Kidney epithelial cell (primary cell): ENCODE data around the gene DOHH. TPM values are rescaled to one million over a fixed set of nuclear protein-coding genes. Genes with fewer than 3 reads are reported as not detected.

ENCODE experiments used
- DNase-seq: peaks from one replicate; pipeline ENCODE4 v3.0.0-alpha.2; 2010; ENCODE audit warnings: low read depth
- H3K27me3 ChIP-seq: 2 replicates; pipeline ENCODE4 v1.6.0; 2011; ENCODE audit warnings: low read length; ENCODE audit not compliant: control insufficient read depth, insufficient read depth
- H3K36me3 ChIP-seq: 2 replicates; pipeline ENCODE4 v1.5.1; 2011; ENCODE audit warnings: low read length; ENCODE audit not compliant: control insufficient read depth, insufficient read depth
- H3K4me3 ChIP-seq: 2 replicates; pipeline ENCODE4 v1.5.1; 2011; ENCODE audit warnings: low read depth, mild to moderate bottlenecking, control low read depth, low read length
- total RNA-seq: library from RNA; depleted of rRNA; stranded (reverse); fragments of >200 nt; gene quantifications from 2 replicates; pipeline ENCODE4 v1.2.3, GENCODE V29; 2015
- TF ChIP-seq, protein P1 (sequence below): IDR thresholded peaks from 2 replicates; pipeline ENCODE4 v1.5.1; 2011; ENCODE audit warnings: mild to moderate bottlenecking, moderate library complexity, low read length, control low read depth, inconsistent platforms; ENCODE audit not compliant: insufficient read depth, poor library complexity, severe bottlenecking

DOHH gene
- total RNA-seq, 1 donor from 2014 or later: 33.0 TPM

DNA sequence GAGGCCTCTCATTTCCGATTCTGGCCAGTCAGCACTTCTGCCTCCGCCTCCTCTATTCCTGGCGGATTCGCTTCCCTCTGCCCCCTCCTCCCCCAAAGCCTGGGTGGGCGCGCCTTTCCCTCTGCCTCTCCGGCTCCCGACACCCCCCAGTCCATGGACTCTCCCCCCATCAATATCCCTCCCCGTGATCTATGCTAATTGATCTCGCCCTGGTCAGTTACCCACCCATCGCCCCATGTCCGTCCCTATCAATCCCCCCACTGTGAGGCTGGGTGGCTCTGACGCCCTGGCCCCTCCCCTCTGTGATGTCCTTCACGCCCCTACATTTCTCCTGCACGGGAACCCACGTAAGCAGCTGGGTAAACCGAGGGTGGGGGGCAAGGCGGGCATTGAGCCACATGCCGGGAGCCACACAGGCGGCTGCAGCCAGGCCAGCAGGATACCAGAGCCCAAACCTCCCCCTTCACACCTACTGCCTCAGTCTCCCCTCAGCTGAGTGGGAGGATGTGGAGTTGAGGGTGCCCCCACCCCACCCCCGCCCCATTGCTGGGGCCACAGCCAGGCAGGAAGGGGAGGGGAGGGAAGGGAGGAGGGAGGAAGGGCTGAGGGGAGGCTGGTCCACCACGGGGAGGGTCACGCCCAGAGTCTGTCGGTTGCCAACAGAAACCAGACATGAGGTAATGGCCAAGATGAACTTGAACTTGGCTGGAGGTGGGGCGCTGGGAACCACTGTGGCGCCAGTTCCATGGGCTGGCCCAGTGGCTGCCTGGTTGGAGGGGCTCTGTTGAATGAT, 41.2 kb downstream of the DOHH start:
- TF ChIP-seq, protein P1, sequence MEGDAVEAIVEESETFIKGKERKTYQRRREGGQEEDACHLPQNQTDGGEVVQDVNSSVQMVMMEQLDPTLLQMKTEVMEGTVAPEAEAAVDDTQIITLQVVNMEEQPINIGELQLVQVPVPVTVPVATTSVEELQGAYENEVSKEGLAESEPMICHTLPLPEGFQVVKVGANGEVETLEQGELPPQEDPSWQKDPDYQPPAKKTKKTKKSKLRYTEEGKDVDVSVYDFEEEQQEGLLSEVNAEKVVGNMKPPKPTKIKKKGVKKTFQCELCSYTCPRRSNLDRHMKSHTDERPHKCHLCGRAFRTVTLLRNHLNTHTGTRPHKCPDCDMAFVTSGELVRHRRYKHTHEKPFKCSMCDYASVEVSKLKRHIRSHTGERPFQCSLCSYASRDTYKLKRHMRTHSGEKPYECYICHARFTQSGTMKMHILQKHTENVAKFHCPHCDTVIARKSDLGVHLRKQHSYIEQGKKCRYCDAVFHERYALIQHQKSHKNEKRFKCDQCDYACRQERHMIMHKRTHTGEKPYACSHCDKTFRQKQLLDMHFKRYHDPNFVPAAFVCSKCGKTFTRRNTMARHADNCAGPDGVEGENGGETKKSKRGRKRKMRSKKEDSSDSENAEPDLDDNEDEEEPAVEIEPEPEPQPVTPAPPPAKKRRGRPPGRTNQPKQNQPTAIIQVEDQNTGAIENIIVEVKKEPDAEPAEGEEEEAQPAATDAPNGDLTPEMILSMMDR: no peak
- H3K36me3 ChIP-seq: peaks cover 1% of the 10 kb centered on the region
- no peak overlapping the region for H3K4me3 ChIP-seq
- peak; percentile 82 for DNase-seq
- no peaks in the 10 kb centered on the region for H3K27me3 ChIP-seq

GRCh38 chr19:3458229-3459088, 42.0 kb downstream of the DOHH start:
- Histone ChIP-seq H3K36me3 (peaks cover 1% of the 10 kb centered on the region), H3K27me3 (no peaks in the 10 kb centered on the region), H3K4me3 (no peak overlapping the region)
- no peak for DNase-seq
- TF ChIP-seq, protein P1: no peak

DNA sequence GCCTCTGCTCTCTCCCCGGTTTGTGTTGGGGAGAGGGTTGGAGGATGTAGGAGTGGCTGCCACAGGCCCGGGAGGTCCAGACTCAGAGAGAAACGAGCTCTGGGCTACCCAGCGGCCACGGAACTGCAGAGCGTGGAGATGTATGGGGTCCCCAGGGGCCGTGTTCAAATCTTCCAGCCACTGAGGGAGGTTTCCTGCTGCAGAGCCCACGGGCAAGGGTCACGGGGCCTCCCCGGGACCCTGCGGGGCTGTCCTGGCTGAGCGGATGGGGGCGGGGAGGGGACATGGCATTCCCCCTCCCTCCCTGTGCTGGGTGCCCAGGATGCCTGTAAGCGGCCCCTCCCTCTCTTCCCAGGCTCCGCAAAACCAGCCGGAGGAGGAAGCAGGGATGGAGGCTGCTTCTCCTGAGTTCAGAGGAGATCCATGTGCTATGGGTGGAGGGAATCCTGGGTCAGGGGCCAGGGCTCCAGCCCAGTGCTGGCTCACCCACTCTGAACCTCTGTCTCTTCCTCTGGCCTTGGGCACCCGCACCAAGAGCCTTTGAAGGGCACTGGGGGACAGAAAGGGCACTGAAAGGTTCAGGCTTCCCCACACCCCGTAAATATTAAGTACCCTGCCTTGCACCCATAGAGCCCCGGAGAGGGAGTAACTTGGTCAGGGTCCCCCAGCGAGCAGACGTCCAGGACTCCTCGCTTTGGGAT, 42.8 kb downstream of the DOHH start:
- DNase-seq: no peak
- Histone ChIP-seq H3K4me3 (no peak overlapping the region), H3K27me3 (no peaks in the 10 kb centered on the region), H3K36me3 (peaks cover 3% of the 10 kb centered on the region)
- TF ChIP-seq, protein P1: no peak

- DNase-seq: no peak
- Histone ChIP-seq H3K4me3 (no peak overlapping the region), H3K27me3 (no peaks in the 10 kb centered on the region), H3K36me3 (peaks cover 4% of the 10 kb centered on the region)
- TF ChIP-seq, protein P1: no peak
Measured at GRCh38 chr19:3456925-3457527, 43.4 kb downstream of the DOHH start.

GRCh38 chr19:3455960-3456601, 44.4 kb downstream of the DOHH start:
- no peak for DNase-seq
- Histone ChIP-seq H3K4me3 (no peak overlapping the region), H3K36me3 (peaks cover 4% of the 10 kb centered on the region), H3K27me3 (no peaks in the 10 kb centered on the region)
- TF ChIP-seq, protein P1: no peak
